Measurements from ENCODE around the gene F11R. TPM values are rescaled to one million over a fixed set of nuclear protein-coding genes. Genes with fewer than 3 reads are reported as not detected.
"Not testable (repeated sequence)": the region's sequence is repeated elsewhere in the genome, so short reads cannot be mapped to it uniquely, and the experiment has no call there.

The F11R gene
- polyA plus RNA-seq (2013, experiment 1 of 2; ENCODE audit: insufficient read length), result 0.24 TPM
- polyA plus RNA-seq (2013, experiment 2 of 2; ENCODE audit: insufficient read length), result 1.4 TPM

GRCh38 chr1:161020509-161021164, at the start of gene F11R:
Gene F11R, minus strand, starts transcription at chr1:161021152. Its CDS starts 79 bp downstream, at chr1:161021073.
- no peak for DNase-seq

- no peak for DNase-seq
These were observed 48.8 kb upstream of the F11R start, which contains the start of gene ARHGAP30 for GRCh38 chr1:161069731-161070270. Gene ARHGAP30, minus strand, starts transcription at chr1:161069891. Its CDS starts 267 bp downstream, at chr1:161069624.

GRCh38 chr1:161069241-161069640, 48.3 kb upstream of the F11R start:
- no peak for DNase-seq

- DNase-seq, result peak; percentile 20
These were observed 47.6 kb upstream of the F11R start for GRCh38 chr1:161068306-161069234.

GRCh38 chr1:161066694-161067093, 45.7 kb upstream of the F11R start:
- no peak for DNase-seq

GRCh38 chr1:161065681-161066080, 44.7 kb upstream of the F11R start:
- DNase-seq, result not testable (repeated sequence)

- DNase-seq, result not testable (repeated sequence)
These were observed 43.0 kb upstream of the F11R start for GRCh38 chr1:161063936-161064335.

GRCh38 chr1:161061419-161061818, 40.5 kb upstream of the F11R start:
- no peak for DNase-seq

GRCh38 chr1:161059293-161059692, 38.3 kb upstream of the F11R start:
- DNase-seq, result no peak

- DNase-seq, result no peak
These were observed 33.9 kb upstream of the F11R start for GRCh38 chr1:161054805-161055204.

- DNase-seq, result no peak
These were observed 33.3 kb upstream of the F11R start for GRCh38 chr1:161054232-161054631.

GRCh38 chr1:161052899-161053298, 31.9 kb upstream of the F11R start:
- no peak for DNase-seq

GRCh38 chr1:161051219-161051618, 30.3 kb upstream of the F11R start:
- DNase-seq, result no peak

- DNase-seq, result no peak
These were observed 28.2 kb upstream of the F11R start for GRCh38 chr1:161048949-161049722.

- no peak for DNase-seq
These were observed 26.8 kb upstream of the F11R start for GRCh38 chr1:161047436-161048420.

- no peak for DNase-seq
These were observed 25.8 kb upstream of the F11R start for GRCh38 chr1:161046605-161047228.

- DNase-seq, result peak; percentile 96
These were observed 25.0 kb upstream of the F11R start, which contains the start of gene USF1 for GRCh38 chr1:161045736-161046604. Gene USF1, minus strand, starts transcription at chr1:161045977. Its CDS starts 2,702 bp downstream, at chr1:161043275.

GRCh38 chr1:161044908-161045735, 24.2 kb upstream of the F11R start:
- DNase-seq, result peak; percentile 52
